GM13976 (cell line): ENCODE results near the gene GRIK3.
A peak's percentile ranks its signal among the peaks of the same experiment; 100 is the strongest.

Source experiments
- DNase-seq: peaks from one replicate; pipeline ENCODE4 v3.0.0; 2012; ENCODE audit warnings: low spot score
- in situ Hi-C: fragments of 300-500 bp; cut with MboI; formaldehyde crosslinking; loops from one replicate; pipeline ENCODE4 v1.12.0; 2022; ENCODE audit warnings: low sequenced_read_pairs, mixed read lengths, inconsistent platforms; ENCODE audit not compliant: unreplicated experiment
- TF ChIP-seq, protein P1 (sequence below): IDR thresholded peaks from 2 replicates; pipeline ENCODE4 v1.5.1; 2012; ENCODE audit warnings: borderline replicate concordance, mild to moderate bottlenecking; ENCODE audit not compliant: insufficient read depth; ENCODE audit errors: extremely low read depth, missing control alignments, control extremely low read depth

The GRIK3 gene

GRCh38 chr1:36888811-36889477, 145.4 kb downstream of the GRIK3 start:
- TF ChIP-seq, protein P1, sequence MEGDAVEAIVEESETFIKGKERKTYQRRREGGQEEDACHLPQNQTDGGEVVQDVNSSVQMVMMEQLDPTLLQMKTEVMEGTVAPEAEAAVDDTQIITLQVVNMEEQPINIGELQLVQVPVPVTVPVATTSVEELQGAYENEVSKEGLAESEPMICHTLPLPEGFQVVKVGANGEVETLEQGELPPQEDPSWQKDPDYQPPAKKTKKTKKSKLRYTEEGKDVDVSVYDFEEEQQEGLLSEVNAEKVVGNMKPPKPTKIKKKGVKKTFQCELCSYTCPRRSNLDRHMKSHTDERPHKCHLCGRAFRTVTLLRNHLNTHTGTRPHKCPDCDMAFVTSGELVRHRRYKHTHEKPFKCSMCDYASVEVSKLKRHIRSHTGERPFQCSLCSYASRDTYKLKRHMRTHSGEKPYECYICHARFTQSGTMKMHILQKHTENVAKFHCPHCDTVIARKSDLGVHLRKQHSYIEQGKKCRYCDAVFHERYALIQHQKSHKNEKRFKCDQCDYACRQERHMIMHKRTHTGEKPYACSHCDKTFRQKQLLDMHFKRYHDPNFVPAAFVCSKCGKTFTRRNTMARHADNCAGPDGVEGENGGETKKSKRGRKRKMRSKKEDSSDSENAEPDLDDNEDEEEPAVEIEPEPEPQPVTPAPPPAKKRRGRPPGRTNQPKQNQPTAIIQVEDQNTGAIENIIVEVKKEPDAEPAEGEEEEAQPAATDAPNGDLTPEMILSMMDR: no peak
- DNase-seq: no peak

GRCh38 chr1:36885540-36886357, 148.6 kb downstream of the GRIK3 start:
- in situ Hi-C loops: no loop called here
- TF ChIP-seq, protein P1: no peak

More at GRCh38 chr1:36888811-36889477, 145.4 kb downstream of the GRIK3 start:
- in situ Hi-C loops: no loop called here

DNA sequence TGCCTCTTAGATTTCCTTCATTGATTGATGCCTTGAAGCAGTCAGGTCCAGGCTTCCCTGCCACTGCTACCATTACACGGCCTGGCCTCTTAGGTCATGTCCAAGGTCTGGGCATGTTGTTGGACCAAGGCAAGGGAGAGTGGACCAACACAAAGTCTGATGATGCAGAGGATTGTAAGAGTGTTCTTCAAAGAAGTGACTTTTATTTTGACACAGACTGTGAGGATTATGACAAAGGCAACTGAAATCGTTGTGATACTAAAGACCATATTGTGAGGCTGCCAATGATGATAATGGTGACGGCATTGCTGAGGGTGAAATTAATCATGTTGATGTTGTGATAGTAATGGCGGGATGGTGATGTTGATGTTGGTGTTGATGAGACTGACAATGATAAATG, 149.5 kb downstream of the GRIK3 start:
- DNase-seq: no peak
- TF ChIP-seq, protein P1: no peak
- in situ Hi-C loops: no loop called here

More at GRCh38 chr1:36885540-36886357, 148.6 kb downstream of the GRIK3 start:
- DNase-seq: no peak

GRCh38 chr1:36884029-36884701, 150.2 kb downstream of the GRIK3 start:
- peak; percentile 34 for DNase-seq
- TF ChIP-seq, protein P1: no peak
- in situ Hi-C loops: no loop called here

DNA sequence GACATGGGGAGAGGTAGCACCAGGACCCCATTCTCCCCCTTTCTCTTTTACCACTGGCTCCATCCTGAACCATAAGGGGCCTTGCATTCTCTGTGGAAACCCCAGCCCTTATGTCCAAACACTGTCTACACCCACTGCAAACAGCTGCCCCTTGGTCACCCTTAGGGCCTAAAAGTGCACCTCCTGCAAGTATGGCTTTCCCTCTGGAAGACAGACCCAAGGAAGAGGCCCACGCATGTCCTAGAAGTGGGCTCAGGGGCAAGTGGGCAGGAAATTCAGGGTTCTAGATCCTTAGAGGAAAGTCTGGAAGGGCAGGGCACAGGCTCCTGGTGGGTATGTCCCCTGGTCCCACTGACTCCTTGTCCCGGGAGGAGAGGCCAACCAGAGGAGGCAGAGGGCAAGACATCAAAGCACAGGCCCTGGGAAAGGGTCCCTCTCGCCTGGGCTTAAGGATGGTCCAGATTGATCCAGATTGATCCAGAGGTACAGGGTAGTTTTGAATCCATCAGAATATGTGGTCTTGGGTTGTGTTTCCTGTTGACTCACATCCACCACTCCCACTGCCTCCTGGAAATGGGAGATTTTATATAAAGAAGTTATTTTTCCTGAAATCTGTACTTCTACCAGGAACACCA, 150.9 kb downstream of the GRIK3 start:
- DNase-seq: peak; percentile 4
- TF ChIP-seq, protein P1: no peak
- in situ Hi-C loops: no loop called here
